Parathyroid adenoma (tissue), 2 donors: ENCODE measurements around the gene ARPC4.

Source experiments
- H2AFZ ChIP-seq: fragments of 300-600 bp; sonication (generic); one replicate; pipeline ENCODE4 v1.7.0; 2017; ENCODE audit warnings: antibody characterized with exemption, mild to moderate bottlenecking
- H3K27ac ChIP-seq: fragments of 300-600 bp; sonication (generic); one replicate; pipeline ENCODE4 v1.7.0; 2017
- H3K27me3 ChIP-seq: fragments of 300-600 bp; sonication (generic); one replicate; pipeline ENCODE4 v1.7.0; 2017; ENCODE audit warnings: low read length; ENCODE audit not compliant: control insufficient read depth, insufficient read depth
- H3K36me3 ChIP-seq: fragments of 300-600 bp; sonication (generic); one replicate; pipeline ENCODE4 v1.7.0; 2017; ENCODE audit warnings: low read length; ENCODE audit not compliant: control insufficient read depth, insufficient read depth
- H3K4me1 ChIP-seq: fragments of 300-600 bp; sonication (generic); one replicate; pipeline ENCODE4 v1.7.0; 2017; ENCODE audit warnings: control low read depth
- H3K4me2 ChIP-seq: fragments of 300-600 bp; sonication (generic); one replicate; pipeline ENCODE4 v1.7.0; 2017; ENCODE audit warnings: low read length
- H3K4me3 ChIP-seq: fragments of 300-600 bp; sonication (generic); one replicate; pipeline ENCODE4 v1.7.0; 2017; ENCODE audit warnings: low read depth, low read length
- H3K79me2 ChIP-seq: fragments of 300-600 bp; sonication (generic); one replicate; pipeline ENCODE4 v1.7.0; 2017; ENCODE audit warnings: control low read depth
- H3K9ac ChIP-seq: fragments of 300-600 bp; sonication (generic); one replicate; pipeline ENCODE4 v1.7.0; 2017; ENCODE audit warnings: mild to moderate bottlenecking
- H3K9me3 ChIP-seq: fragments of 300-600 bp; sonication (generic); one replicate; pipeline ENCODE4 v1.7.0; 2017; ENCODE audit warnings: low read length; ENCODE audit not compliant: control insufficient read depth
- TF ChIP-seq, protein P1 (sequence below): fragments of 300-600 bp; sonication (generic); IDR thresholded peaks from one replicate; pipeline ENCODE4 v1.7.0; 2017; ENCODE audit warnings: antibody characterized with exemption, mild to moderate bottlenecking
- donor health status: primary hyperparathyroidism.

Gene ARPC4

DNA sequence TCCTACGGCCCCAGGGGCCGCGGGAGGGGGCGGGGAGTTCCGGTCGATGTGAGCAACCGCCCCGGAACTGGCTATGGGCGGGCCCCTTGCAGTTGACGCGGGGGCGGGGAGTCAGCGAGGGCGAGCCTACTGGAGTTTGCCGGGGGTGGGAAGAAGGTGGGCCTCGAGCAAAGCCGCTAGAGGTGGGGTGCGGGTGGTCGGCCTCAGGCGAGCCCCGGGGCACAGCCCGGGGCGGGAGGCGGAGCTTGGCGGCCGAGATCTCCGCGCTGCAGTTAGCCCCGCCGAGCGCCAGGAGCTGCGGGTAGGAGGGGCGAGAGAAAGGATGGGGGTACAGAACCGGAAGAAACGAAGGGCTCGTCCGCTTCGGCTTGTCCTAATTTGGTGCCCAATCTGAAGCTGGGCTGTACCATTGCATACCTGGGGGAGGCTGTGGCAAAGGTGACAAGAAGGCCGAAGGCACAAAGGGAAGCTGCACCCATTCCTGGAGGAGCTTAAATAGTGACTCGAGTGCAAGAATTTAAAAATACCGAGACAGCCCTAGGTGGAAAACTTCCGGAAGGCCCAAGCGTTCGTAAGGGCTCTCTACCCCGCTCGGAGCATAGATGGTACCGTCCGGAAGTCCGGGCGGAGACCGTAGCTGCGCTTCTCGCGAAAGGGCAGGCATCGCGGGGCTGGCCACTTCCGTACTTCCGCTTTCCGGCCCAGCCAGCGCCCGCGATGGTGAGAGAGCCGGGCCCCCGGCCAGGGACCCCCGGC lies at the start of gene ARPC4, which contains the start of gene TADA3:
ARPC4 (plus strand) TSS at position 678 of the 756 bp plus-strand sequence; CDS start at position 718, 40 bp downstream.
TADA3 (minus strand) TSS at position 69 of the 756 bp plus-strand sequence. CDS start 1,007 bp downstream, outside the sequence.
- H3K36me3 ChIP-seq, result no peaks in the 10 kb centered on the region

DNA sequence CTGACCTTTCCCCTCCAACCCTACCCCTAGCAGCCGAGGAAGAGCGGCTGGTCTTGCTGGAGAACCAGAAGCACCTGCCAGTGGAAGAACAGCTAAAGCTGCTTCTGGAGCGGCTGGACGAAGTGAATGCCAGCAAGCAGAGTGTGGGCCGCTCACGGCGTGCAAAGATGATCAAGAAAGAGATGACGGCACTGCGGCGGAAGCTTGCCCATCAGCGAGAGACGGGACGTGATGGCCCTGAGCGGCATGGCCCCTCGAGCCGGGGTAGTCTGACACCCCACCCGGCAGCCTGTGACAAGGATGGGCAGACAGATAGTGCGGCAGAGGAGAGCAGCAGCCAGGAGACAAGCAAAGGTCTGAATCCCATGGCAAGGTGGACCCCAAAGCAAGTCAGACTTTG lies 49.3 kb upstream of the ARPC4 start:
- H3K27me3 ChIP-seq, result no peaks in the 10 kb centered on the region
- TF ChIP-seq, protein P1, sequence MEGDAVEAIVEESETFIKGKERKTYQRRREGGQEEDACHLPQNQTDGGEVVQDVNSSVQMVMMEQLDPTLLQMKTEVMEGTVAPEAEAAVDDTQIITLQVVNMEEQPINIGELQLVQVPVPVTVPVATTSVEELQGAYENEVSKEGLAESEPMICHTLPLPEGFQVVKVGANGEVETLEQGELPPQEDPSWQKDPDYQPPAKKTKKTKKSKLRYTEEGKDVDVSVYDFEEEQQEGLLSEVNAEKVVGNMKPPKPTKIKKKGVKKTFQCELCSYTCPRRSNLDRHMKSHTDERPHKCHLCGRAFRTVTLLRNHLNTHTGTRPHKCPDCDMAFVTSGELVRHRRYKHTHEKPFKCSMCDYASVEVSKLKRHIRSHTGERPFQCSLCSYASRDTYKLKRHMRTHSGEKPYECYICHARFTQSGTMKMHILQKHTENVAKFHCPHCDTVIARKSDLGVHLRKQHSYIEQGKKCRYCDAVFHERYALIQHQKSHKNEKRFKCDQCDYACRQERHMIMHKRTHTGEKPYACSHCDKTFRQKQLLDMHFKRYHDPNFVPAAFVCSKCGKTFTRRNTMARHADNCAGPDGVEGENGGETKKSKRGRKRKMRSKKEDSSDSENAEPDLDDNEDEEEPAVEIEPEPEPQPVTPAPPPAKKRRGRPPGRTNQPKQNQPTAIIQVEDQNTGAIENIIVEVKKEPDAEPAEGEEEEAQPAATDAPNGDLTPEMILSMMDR, result no peak
- H3K36me3 ChIP-seq, result no peaks in the 10 kb centered on the region

More for the DNA sequence above, at the start of gene ARPC4, which contains the start of gene TADA3:
- Histone ChIP-seq H3K27me3 (no peaks in the 10 kb centered on the region), H3K9ac (peak within 1 kb of the TSS; percentile 92), H2AFZ (peak within 1 kb of the TSS; percentile 84), H3K4me1 (peaks cover 15% of the 10 kb centered on the region), H3K79me2 (peaks cover 40% of the 10 kb centered on the region), H3K27ac (peak within 1 kb of the TSS; percentile 90), H3K9me3 (no peaks in the 10 kb centered on the region), H3K4me2 (peak within 1 kb of the TSS; percentile 90), H3K4me3 (peak within 1 kb of the TSS; percentile 92)
- TF ChIP-seq, protein P1, result no peak

DNA sequence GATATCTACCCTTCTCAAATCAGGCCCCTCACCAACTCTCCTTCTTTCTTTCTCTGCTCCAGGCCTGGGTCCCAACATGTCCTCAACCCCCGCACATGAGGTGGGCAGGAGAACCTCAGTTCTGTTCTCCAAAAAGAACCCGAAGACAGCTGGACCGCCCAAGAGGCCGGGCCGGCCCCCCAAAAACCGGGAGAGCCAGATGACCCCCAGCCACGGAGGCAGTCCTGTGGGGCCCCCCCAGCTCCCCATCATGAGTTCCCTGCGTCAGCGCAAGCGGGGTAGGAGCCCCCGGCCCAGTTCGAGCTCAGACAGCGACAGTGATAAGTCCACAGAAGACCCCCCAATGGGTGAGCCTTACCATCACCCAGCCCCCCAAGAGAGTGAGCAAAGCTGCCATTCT lies 48.7 kb upstream of the ARPC4 start:
- H3K27ac ChIP-seq, result no peak overlapping the region
- no peaks in the 10 kb centered on the region for H3K27me3 ChIP-seq
- H3K9ac ChIP-seq, result no peak overlapping the region
- no peak overlapping the region for H3K4me2 ChIP-seq
- no peaks in the 10 kb centered on the region for H3K9me3 ChIP-seq
- TF ChIP-seq, protein P1, result no peak
- no peaks in the 10 kb centered on the region for H3K36me3 ChIP-seq
- no peak overlapping the region for H3K4me3 ChIP-seq
- H3K79me2 ChIP-seq, result peaks cover 3% of the 10 kb centered on the region
- H2AFZ ChIP-seq, result no peak overlapping the region
- H3K4me1 ChIP-seq, result peaks cover 3% of the 10 kb centered on the region

More for the DNA sequence above, 49.3 kb upstream of the ARPC4 start:
- no peaks in the 10 kb centered on the region for H3K9me3 ChIP-seq
- H3K27ac ChIP-seq, result no peak overlapping the region
- no peak overlapping the region for H3K4me2 ChIP-seq
- peaks cover 3% of the 10 kb centered on the region for H3K79me2 ChIP-seq
- no peak overlapping the region for H3K4me3 ChIP-seq
- H3K9ac ChIP-seq, result no peak overlapping the region
- no peaks in the 10 kb centered on the region for H3K4me1 ChIP-seq
- no peak overlapping the region for H2AFZ ChIP-seq

DNA sequence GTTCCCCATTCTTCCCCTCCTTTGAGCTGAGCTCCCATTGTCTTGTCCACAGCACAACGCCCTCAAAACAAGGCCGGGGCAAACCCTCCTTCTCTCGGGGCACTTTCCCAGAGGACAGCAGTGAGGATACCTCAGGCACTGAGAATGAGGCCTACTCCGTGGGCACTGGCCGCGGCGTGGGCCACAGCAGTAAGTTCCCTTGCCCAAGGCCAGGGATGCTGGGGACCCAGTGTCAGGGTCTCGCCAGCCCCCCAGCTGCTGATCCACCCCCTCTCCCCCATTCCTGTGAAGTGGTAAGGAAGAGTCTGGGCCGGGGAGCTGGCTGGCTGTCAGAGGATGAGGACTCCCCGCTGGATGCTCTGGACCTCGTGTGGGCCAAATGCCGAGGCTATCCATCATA lies 47.4 kb upstream of the ARPC4 start:
- Histone ChIP-seq H3K79me2 (no peaks in the 10 kb centered on the region), H3K4me2 (no peak overlapping the region), H3K4me1 (peaks cover 7% of the 10 kb centered on the region), H3K36me3 (no peaks in the 10 kb centered on the region), H3K4me3 (no peak overlapping the region), H3K27ac (no peak overlapping the region), H2AFZ (no peak overlapping the region), H3K9me3 (no peaks in the 10 kb centered on the region), H3K9ac (no peak overlapping the region), H3K27me3 (no peaks in the 10 kb centered on the region)
- TF ChIP-seq, protein P1, result no peak

DNA sequence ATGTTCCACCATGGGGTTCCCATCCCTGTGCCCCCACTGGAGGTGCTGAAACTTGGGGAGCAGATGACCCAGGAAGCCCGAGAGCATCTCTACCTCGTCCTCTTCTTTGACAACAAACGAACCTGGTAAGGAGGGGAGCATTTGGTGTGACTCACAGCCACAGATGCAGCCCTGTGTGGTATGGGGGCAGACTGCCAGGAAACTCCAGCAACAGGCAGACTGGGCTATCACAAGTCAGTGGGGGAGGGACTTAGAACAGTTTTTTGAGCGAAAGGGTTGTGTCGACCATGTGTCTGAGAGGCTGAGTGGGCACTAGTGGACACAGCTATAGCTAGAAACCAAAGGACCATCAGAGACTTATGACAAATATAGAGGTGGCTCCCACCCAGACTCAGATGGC lies 46.6 kb upstream of the ARPC4 start:
- TF ChIP-seq, protein P1, result no peak
- no peak overlapping the region for H3K27ac ChIP-seq
- no peak overlapping the region for H3K9ac ChIP-seq
- H3K4me3 ChIP-seq, result no peak overlapping the region
- H3K27me3 ChIP-seq, result no peaks in the 10 kb centered on the region
- H3K79me2 ChIP-seq, result no peaks in the 10 kb centered on the region
- H3K9me3 ChIP-seq, result no peaks in the 10 kb centered on the region
- no peaks in the 10 kb centered on the region for H3K36me3 ChIP-seq
- H3K4me2 ChIP-seq, result no peak overlapping the region
- H3K4me1 ChIP-seq, result peaks cover 10% of the 10 kb centered on the region
- no peak overlapping the region for H2AFZ ChIP-seq
